CD4-positive, alpha-beta T cell (primary cell): ENCODE measurements around the gene VN1R5. TPM values are rescaled to one million over a fixed set of nuclear protein-coding genes. Genes with fewer than 3 reads are reported as not detected.

Experiments used
- ATAC-seq: fragments of 200-7000 bp; cut with Tn5 transposase; one replicate; pipeline ENCODE4 v1.10.0; 2022; ENCODE audit warnings: mild to moderate bottlenecking; ENCODE audit not compliant: poor library complexity
- CTCF ChIA-PET: fragments of 350-600 bp; sonication (Branson Sonifier 250); formaldehyde crosslinking; loops from one replicate; lab custom pipeline; 2021; ENCODE audit warnings: antibody characterized with exemption, inconsistent platforms; lab: Charles Lee
- POLR2A ChIA-PET: fragments of 350-600 bp; sonication (Branson Sonifier 250); formaldehyde crosslinking; loops from one replicate; lab custom pipeline; 2021; ENCODE audit warnings: antibody characterized with exemption, inconsistent platforms; lab: Charles Lee
- DNase-seq, 14 experiments: peaks; one replicate each; pipeline ENCODE4 v3.0.0-alpha.2; 2013 to 2020; ENCODE audit warnings: mixed read lengths in 2 of 14
- H3K27ac ChIP-seq, 2 donors: one replicate each; pipeline versions ENCODE4 v1.5.1 to v1.7.0; 2013; ENCODE audit warnings: low read length in 2 of 2, low read depth in 1 of 2, mild to moderate bottlenecking in 1 of 2
- H3K27me3 ChIP-seq, 2 experiments: 1 replicate in 1 of 2; 2 replicates in 1 of 2; pipeline versions ENCODE4 v1.6.1 to v1.7.0; 2013; ENCODE audit warnings: low read length in 2 of 2, control low read depth in 1 of 2, mild to moderate bottlenecking in 1 of 2, moderate library complexity in 1 of 2; ENCODE audit not compliant: insufficient read depth in 2 of 2, control insufficient read depth in 1 of 2
- H3K36me3 ChIP-seq: one replicate; pipeline ENCODE4 v1.6.1; 2013; ENCODE audit warnings: low read length, control low read depth; ENCODE audit not compliant: insufficient read depth
- H3K4me1 ChIP-seq: one replicate; pipeline ENCODE4 v1.6.1; 2013; ENCODE audit warnings: low read length, control low read depth; ENCODE audit not compliant: insufficient read depth
- H3K4me3 ChIP-seq: one replicate; pipeline ENCODE4 v1.5.1; 2013; ENCODE audit warnings: mild to moderate bottlenecking, low read length, moderate library complexity
- H3K9me3 ChIP-seq, 2 experiments: 1 replicate in 1 of 2; 2 replicates in 1 of 2; pipeline versions ENCODE4 v1.6.1 to v1.7.0; 2013; ENCODE audit warnings: low read length in 2 of 2, mild to moderate bottlenecking in 2 of 2, control low read depth in 1 of 2, moderate library complexity in 1 of 2; ENCODE audit not compliant: control insufficient read depth in 1 of 2, insufficient read depth in 1 of 2
- H3K27ac Mint-ChIP-seq: one replicate; pipeline ENCODE4 v1.8.0; 2020; ENCODE audit warnings: mixed read lengths
- H3K27me3 Mint-ChIP-seq: one replicate; pipeline ENCODE4 v1.8.0; 2021; ENCODE audit warnings: mixed read lengths
- H3K36me3 Mint-ChIP-seq: one replicate; pipeline ENCODE4 v1.8.0; 2021; ENCODE audit warnings: low read depth, mixed read lengths
- H3K4me1 Mint-ChIP-seq: one replicate; pipeline ENCODE4 v1.8.0; 2021; ENCODE audit warnings: low read depth, mixed read lengths
- H3K4me3 Mint-ChIP-seq: one replicate; pipeline ENCODE4 v1.8.0; 2020; ENCODE audit warnings: mild to moderate bottlenecking, mixed read lengths
- H3K9me3 Mint-ChIP-seq: one replicate; pipeline ENCODE4 v1.8.0; 2020; ENCODE audit warnings: mixed read lengths
- intact Hi-C, 2 experiments: fragments of 100-400 bp; cut with DNase I in 1 of 2; cut with micrococcal nuclease in 1 of 2; formaldehyde crosslinking; loops; one replicate each; pipeline versions ENCODE4 v1.15.1 to v1.9.0; 2023 to 2025; cut with DNase I, micrococcal nuclease
- total RNA-seq, 174 experiments: library from RNA in 2 of 174; stranded (reverse) in 2 of 174; gene quantifications; one replicate each; pipeline ENCODE4 v1.2.3 and lab custom pipeline; 2021 to 2026
- TF ChIP-seq, protein P1 (sequence below): fragments of 200-600 bp; IDR thresholded peaks from one replicate; pipeline ENCODE4 v1.8.0; 2022; ENCODE audit warnings: antibody characterized with exemption, mild to moderate bottlenecking

Gene VN1R5
- total RNA-seq, 2 experiments from 2014 or later: not detected

DNA sequence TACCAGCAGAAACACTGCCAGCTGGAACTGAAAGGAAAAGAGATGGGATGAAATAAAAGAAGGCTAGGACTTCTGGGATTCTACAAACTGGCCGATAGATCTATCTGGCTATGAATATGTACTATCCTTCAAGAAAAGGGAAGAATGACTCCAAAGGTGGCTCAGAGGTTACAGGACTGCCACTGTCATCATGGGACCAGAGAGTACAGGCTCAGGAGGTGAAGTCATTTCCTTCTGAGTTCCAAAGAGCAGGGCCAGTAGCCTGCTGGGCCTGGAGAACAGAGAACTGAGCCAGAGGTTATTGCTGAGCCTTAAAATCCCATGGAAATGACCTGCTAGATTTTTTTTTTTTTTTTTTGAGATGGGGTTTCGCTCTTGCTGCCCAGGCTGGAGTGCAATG is 48.2 kb downstream of the VN1R5 start:
- TF ChIP-seq, protein P1, sequence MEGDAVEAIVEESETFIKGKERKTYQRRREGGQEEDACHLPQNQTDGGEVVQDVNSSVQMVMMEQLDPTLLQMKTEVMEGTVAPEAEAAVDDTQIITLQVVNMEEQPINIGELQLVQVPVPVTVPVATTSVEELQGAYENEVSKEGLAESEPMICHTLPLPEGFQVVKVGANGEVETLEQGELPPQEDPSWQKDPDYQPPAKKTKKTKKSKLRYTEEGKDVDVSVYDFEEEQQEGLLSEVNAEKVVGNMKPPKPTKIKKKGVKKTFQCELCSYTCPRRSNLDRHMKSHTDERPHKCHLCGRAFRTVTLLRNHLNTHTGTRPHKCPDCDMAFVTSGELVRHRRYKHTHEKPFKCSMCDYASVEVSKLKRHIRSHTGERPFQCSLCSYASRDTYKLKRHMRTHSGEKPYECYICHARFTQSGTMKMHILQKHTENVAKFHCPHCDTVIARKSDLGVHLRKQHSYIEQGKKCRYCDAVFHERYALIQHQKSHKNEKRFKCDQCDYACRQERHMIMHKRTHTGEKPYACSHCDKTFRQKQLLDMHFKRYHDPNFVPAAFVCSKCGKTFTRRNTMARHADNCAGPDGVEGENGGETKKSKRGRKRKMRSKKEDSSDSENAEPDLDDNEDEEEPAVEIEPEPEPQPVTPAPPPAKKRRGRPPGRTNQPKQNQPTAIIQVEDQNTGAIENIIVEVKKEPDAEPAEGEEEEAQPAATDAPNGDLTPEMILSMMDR: no peak
- POLR2A ChIA-PET: no interaction called here
- no peak overlapping the region for H3K27ac ChIP-seq
- H3K4me3 Mint-ChIP-seq: no peak overlapping the region
- no peaks in the 10 kb centered on the region for H3K27me3 ChIP-seq
- H3K36me3 ChIP-seq: peaks cover 4% of the 10 kb centered on the region
- no peaks in the 10 kb centered on the region for H3K4me1 ChIP-seq
- H3K27me3 Mint-ChIP-seq: no peaks in the 10 kb centered on the region
- intact Hi-C loops: no loop called here
- no peaks in the 10 kb centered on the region for H3K4me1 Mint-ChIP-seq
- no peak overlapping the region for H3K27ac Mint-ChIP-seq
- H3K9me3 ChIP-seq: peaks cover 0 to 5% of the 10 kb centered on the region in 2 experiments
- ATAC-seq (no peak), DNase-seq (no peak)
- CTCF ChIA-PET: no interaction called here
- H3K4me3 ChIP-seq: no peak overlapping the region
- H3K9me3 Mint-ChIP-seq: no peaks in the 10 kb centered on the region
- H3K36me3 Mint-ChIP-seq: peaks cover 62% of the 10 kb centered on the region

Other genes starting within 250 kb of the VN1R5 start
- not detected for gene ZNF695, start 248.0 kb upstream of the VN1R5 start, total RNA-seq
- gene ZNF670, start 177.3 kb upstream of the VN1R5 start, total RNA-seq: under 1 TPM; 0.16 to 0.28 TPM
- 10 to 100 TPM; 13.2 to 15.1 TPM for gene ZNF669, start 151.7 kb upstream of the VN1R5 start, total RNA-seq
- 10 to 100 TPM; 18.3 to 20.0 TPM for gene ZNF124, start 84.1 kb upstream of the VN1R5 start, total RNA-seq
- 10 to 100 TPM; 15.8 to 19.9 TPM for gene ZNF496, start 75.8 kb downstream of the VN1R5 start, total RNA-seq
- 1 to 10 TPM; 7.8 to 8.5 TPM for gene NLRP3, start 160.1 kb downstream of the VN1R5 start, total RNA-seq
- gene OR2B11, start 202.0 kb downstream of the VN1R5 start, total RNA-seq: not detected